ENCODE data around the gene BCL11B.
"Not testable (repeated sequence)": the region's sequence is repeated elsewhere in the genome, so short reads cannot be mapped to it uniquely, and the experiment has no call there.

Gene BCL11B

DNA sequence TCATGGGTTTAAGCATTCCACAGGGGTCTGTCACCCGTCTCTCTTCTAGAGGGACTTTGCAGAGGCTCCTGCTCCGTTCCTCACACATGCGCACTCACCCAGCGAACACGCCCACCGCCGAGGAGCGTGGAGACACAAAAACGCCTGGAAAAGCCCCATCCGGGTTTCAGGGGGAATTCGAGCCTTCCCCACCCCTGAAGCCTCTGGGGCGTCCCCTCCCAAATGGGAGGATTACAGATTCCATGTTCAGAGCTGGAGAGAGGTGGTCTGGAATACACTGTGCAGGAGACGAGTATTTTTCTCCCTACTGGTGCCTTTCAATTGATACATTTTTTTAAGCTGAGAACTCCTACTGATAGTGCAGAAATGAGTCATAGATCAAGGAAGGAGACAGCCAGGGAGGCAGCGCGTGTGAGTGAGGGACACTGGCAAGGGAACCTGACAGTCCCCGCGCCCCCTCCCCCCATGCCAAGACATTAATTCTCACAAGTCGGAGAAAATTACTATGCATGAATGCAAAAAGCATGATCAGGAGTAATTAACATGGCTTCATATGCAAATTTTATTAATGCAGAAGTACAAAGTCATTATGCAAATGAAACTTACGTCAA lies 36.9 kb downstream of the BCL11B start:
- peak overlapping the region; percentile 97 for H3K27ac Mint-ChIP-seq (ENCODE audit: low read depth)
- H3K9me3 Mint-ChIP-seq = no peaks in the 10 kb centered on the region
- H3K27me3 Mint-ChIP-seq = no peaks in the 10 kb centered on the region
- DNase-seq (ENCODE audit: low spot score in 2 of 2) (no peak), ATAC-seq (replicated peaks; ENCODE audit: extremely low read depth, poor library complexity, severe bottlenecking) (peak; percentile 7)
- peak overlapping the region; percentile 84 for H3K4me3 Mint-ChIP-seq
- H3K36me3 Mint-ChIP-seq (ENCODE audit: insufficient read depth) = peaks cover 70% of the 10 kb centered on the region
- peaks cover 93% of the 10 kb centered on the region for H3K4me1 Mint-ChIP-seq

DNA sequence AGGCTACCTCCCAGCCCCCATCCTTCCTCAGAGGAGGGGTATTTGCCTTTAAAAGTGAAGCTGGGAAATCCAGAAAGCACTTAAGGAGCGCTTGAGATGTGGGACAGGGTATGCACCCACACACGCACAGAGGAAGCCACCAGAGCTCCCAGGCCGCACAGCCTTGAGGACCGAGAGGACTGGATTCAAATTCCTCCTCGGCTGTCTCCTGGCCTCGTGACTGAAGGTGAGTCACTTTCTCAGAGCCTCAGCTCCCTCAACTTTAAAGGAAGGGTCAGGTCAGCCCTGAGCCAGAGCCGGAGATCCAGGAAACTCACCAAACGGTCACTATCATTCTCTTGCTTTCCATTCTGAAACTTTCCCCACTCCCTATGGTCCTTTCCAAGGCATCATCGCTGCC lies 37.6 kb downstream of the BCL11B start:
- peak overlapping the region; percentile 97 for H3K27ac Mint-ChIP-seq (ENCODE audit: low read depth)
- no peaks in the 10 kb centered on the region for H3K9me3 Mint-ChIP-seq
- H3K36me3 Mint-ChIP-seq (ENCODE audit: insufficient read depth) = peaks cover 69% of the 10 kb centered on the region
- peaks cover 93% of the 10 kb centered on the region for H3K4me1 Mint-ChIP-seq
- DNase-seq (ENCODE audit: low spot score in 2 of 2) = no peak
- no peak for ATAC-seq (replicated peaks; ENCODE audit: extremely low read depth, poor library complexity, severe bottlenecking)
- H3K27me3 Mint-ChIP-seq = no peaks in the 10 kb centered on the region
- peak overlapping the region; percentile 84 for H3K4me3 Mint-ChIP-seq

DNA sequence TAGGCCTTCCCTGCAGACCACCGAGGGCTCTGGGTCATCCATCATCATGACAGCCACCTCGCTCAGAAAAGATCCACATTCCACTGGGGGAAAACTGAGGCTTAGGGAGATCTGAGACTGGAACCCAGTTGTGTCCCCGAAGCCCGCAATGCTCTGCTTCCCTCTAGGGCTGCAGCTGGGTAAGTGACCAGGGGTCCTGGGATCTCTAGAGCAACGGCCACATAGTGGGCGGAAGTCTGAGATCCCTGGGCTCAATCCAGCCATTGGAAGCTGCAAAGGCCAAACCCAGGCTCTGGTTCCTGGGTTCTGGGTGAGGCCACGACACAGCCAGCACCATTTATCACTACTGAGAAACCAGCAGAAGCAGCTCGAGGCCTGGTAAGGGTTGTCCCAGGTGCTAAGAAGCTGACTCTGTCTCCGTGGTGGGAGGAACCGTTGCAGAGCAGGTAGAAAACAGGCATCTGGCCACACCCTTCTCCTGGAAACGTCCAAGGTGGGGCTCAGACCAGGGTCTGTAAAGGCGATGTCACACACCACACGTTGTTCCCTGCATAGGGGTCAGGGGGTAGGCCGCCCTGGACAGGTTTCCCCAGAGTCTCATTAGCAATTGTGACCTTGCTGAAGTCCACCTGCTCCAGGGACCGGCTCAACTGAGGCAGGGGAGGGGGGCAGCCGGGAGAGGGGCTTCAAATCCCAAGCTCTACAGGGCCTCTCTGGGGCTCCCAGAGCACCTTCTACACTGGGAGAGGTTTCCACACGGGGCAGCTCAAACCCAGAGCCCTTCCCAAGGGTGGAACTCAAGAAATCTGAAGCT lies 38.6 kb downstream of the BCL11B start:
- peaks cover 93% of the 10 kb centered on the region for H3K4me1 Mint-ChIP-seq
- no peaks in the 10 kb centered on the region for H3K27me3 Mint-ChIP-seq
- H3K4me3 Mint-ChIP-seq = peak overlapping the region; percentile 84

GRCh38 chr14:99232714-99233214 lies 39.2 kb downstream of the BCL11B start:
- peak overlapping the region; percentile 97 for H3K27ac Mint-ChIP-seq (ENCODE audit: low read depth)
- H3K36me3 Mint-ChIP-seq (ENCODE audit: insufficient read depth) = peaks cover 67% of the 10 kb centered on the region
- no peak for ATAC-seq (replicated peaks; ENCODE audit: extremely low read depth, poor library complexity, severe bottlenecking)

More for the DNA sequence above, 38.6 kb downstream of the BCL11B start:
- ATAC-seq (replicated peaks; ENCODE audit: extremely low read depth, poor library complexity, severe bottlenecking) = no peak
- DNase-seq (ENCODE audit: low spot score in 2 of 2) = no peak
- peak overlapping the region; percentile 97 for H3K27ac Mint-ChIP-seq (ENCODE audit: low read depth)
- peaks cover 68% of the 10 kb centered on the region for H3K36me3 Mint-ChIP-seq (ENCODE audit: insufficient read depth)
- no peaks in the 10 kb centered on the region for H3K9me3 Mint-ChIP-seq

DNA sequence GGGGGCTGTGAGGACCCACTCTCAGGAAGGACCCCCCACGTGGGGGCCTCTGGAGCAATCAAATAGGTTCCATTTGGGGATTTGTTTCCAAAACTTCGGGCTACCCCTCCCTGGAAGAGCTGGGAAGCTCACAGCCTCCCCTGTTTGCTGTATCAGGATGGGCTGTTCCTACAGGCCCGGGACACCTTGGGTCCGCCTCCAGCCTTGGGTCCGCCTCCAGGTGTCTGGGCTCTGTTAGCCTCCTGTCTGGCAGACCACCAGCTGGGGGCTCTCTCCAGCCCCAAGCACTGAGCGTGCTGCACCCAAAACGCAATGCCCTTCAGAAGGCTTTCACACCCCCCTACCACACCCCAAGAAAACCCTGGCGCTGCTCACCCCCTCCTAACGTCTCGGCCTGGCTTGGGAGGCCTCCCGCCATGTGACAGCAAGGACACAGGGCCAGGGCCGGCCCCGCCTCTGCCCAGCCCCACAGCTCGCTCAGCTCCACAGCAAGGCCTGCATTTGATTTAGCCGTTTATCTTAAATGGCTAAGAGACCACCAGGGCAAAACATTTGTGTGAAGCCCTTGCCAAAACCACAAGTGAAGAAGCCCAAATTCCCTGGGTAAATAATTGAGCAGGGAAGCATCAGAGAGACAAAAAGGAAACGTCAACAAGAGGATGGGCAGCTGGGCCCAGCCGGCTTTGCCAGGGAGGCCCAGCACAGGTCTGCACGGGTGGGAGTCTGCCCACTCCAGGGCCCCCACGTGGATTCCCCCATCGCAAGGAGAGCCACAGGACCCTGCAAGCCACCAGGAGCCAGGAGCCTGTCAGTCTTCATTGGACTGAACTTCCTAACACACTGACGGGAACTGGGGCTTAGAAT lies 39.9 kb downstream of the BCL11B start:
- ATAC-seq (replicated peaks; ENCODE audit: extremely low read depth, poor library complexity, severe bottlenecking) (no peak), DNase-seq (ENCODE audit: low spot score in 2 of 2) (no peak)
- H3K4me1 Mint-ChIP-seq = peaks cover 93% of the 10 kb centered on the region
- H3K9me3 Mint-ChIP-seq = no peaks in the 10 kb centered on the region
- no peaks in the 10 kb centered on the region for H3K27me3 Mint-ChIP-seq
- peaks cover 66% of the 10 kb centered on the region for H3K36me3 Mint-ChIP-seq (ENCODE audit: insufficient read depth)
- peak overlapping the region; percentile 84 for H3K4me3 Mint-ChIP-seq
- H3K27ac Mint-ChIP-seq (ENCODE audit: low read depth) = peak overlapping the region; percentile 97

More at GRCh38 chr14:99232714-99233214, 39.2 kb downstream of the BCL11B start:
- Mint-ChIP-seq H3K4me3 (peak overlapping the region; percentile 84), H3K27me3 (no peaks in the 10 kb centered on the region), H3K9me3 (no peaks in the 10 kb centered on the region), H3K4me1 (peaks cover 93% of the 10 kb centered on the region)
- DNase-seq (ENCODE audit: low spot score in 2 of 2) = no peak

GRCh38 chr14:99231161-99231849 lies 40.7 kb downstream of the BCL11B start:
- H3K4me1 Mint-ChIP-seq = peaks cover 93% of the 10 kb centered on the region
- H3K4me3 Mint-ChIP-seq = peak overlapping the region; percentile 84
- H3K36me3 Mint-ChIP-seq (ENCODE audit: insufficient read depth) = peaks cover 64% of the 10 kb centered on the region
- DNase-seq (ENCODE audit: low spot score in 2 of 2) (no peak), ATAC-seq (replicated peaks; ENCODE audit: extremely low read depth, poor library complexity, severe bottlenecking) (no peak)
- H3K27ac Mint-ChIP-seq (ENCODE audit: low read depth) = peak overlapping the region; percentile 97
- H3K27me3 Mint-ChIP-seq = no peaks in the 10 kb centered on the region
- H3K9me3 Mint-ChIP-seq = no peaks in the 10 kb centered on the region

- no peaks in the 10 kb centered on the region for H3K9me3 Mint-ChIP-seq
- H3K4me1 Mint-ChIP-seq = peaks cover 93% of the 10 kb centered on the region
- peaks cover 65% of the 10 kb centered on the region for H3K36me3 Mint-ChIP-seq (ENCODE audit: insufficient read depth)
- DNase-seq (ENCODE audit: low spot score in 2 of 2) (peak; percentile 69 to 88), ATAC-seq (replicated peaks; ENCODE audit: extremely low read depth, poor library complexity, severe bottlenecking) (peak; percentile 78)
- H3K27ac Mint-ChIP-seq (ENCODE audit: low read depth) = peak overlapping the region; percentile 97
- H3K4me3 Mint-ChIP-seq = peak overlapping the region; percentile 84
- no peaks in the 10 kb centered on the region for H3K27me3 Mint-ChIP-seq
These were observed 41.5 kb downstream of the BCL11B start for GRCh38 chr14:99230208-99231151.

DNA sequence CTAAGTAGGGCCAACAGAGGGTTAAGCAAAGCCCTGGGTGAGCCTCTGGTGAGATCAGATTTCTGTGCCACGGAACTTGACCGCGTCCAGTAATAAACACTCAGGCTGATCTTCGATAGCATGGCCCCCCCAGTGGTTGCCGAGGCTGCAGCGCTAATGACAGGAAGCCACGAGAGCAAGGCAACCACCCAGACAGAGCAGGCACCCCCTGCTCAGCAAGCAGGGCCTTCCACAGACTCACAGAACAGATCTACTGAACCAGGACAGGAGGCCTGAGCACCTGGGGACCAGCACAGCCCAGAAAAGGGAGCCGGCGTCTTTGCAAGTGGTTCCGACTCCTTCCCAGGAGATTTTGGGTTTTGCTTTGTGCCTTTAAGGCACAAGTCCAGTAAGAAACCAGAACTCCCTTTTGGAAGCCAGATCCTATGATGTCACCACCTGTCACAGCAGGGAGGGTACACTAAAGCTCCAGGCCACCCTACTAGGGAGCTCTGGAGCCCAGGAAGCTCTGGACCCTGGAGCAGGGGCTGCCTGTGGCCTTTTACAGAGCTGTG lies 42.3 kb downstream of the BCL11B start:
- no peaks in the 10 kb centered on the region for H3K9me3 Mint-ChIP-seq
- ATAC-seq (replicated peaks; ENCODE audit: extremely low read depth, poor library complexity, severe bottlenecking) (peak; percentile 55), DNase-seq (ENCODE audit: low spot score in 2 of 2) (no peak)
- H3K27ac Mint-ChIP-seq (ENCODE audit: low read depth) = peak overlapping the region; percentile 97
- peak overlapping the region; percentile 84 for H3K4me3 Mint-ChIP-seq
- H3K36me3 Mint-ChIP-seq (ENCODE audit: insufficient read depth) = peaks cover 66% of the 10 kb centered on the region
- peaks cover 93% of the 10 kb centered on the region for H3K4me1 Mint-ChIP-seq
- no peaks in the 10 kb centered on the region for H3K27me3 Mint-ChIP-seq

DNA sequence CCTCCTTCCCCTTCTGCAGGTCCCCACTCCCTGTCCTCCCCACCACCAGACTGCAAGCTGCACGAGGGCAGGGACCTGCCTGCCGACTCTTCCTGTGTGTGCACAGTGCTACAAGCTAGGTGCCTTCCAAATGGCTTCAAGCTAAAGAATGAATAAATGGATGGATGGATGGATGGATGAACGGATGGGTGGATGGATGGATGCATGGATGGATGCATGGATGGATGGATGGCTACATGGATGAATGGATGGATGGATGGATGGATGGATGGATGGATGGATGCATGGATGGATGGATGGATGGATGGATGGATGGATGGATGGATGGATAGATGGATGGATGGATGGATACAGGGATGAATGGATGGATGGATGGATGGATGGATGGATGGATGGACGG lies 43.2 kb downstream of the BCL11B start:
- not testable (repeated sequence) for H3K9me3 Mint-ChIP-seq; ATAC-seq (replicated peaks; ENCODE audit: extremely low read depth, poor library complexity, severe bottlenecking); DNase-seq (ENCODE audit: low spot score in 2 of 2); H3K27me3 Mint-ChIP-seq
- Mint-ChIP-seq H3K27ac (ENCODE audit: low read depth) (peak overlapping the region; percentile 97), H3K36me3 (ENCODE audit: insufficient read depth) (peaks cover 72% of the 10 kb centered on the region), H3K4me1 (peaks cover 93% of the 10 kb centered on the region), H3K4me3 (peak overlapping the region; percentile 84)

DNA sequence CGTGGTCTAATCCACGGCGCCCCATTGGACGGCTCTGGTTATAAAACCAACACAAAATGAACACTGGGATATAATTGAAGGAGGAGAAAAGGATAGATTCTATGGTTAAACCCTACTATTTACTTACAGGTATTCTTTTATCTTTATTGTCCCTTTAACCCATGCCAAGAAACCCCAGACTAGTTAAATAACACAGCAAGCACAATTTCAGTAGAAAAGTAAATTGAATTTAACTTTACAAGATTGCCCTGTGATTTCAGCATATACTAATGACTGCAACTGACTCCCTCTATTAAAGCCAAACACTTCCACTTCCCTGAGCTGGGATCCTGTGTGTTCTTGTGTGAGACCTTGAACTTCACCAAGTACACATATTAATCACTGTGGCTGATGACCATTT lies 45.3 kb downstream of the BCL11B start:
- ATAC-seq (replicated peaks; ENCODE audit: extremely low read depth, poor library complexity, severe bottlenecking) (no peak), DNase-seq (ENCODE audit: low spot score in 2 of 2) (no peak)
- peaks cover 95% of the 10 kb centered on the region for H3K4me1 Mint-ChIP-seq
- peaks cover 73% of the 10 kb centered on the region for H3K36me3 Mint-ChIP-seq (ENCODE audit: insufficient read depth)
- H3K27ac Mint-ChIP-seq (ENCODE audit: low read depth) = peak overlapping the region; percentile 97
- H3K9me3 Mint-ChIP-seq = no peaks in the 10 kb centered on the region
- H3K27me3 Mint-ChIP-seq = no peaks in the 10 kb centered on the region
- peak overlapping the region; percentile 84 for H3K4me3 Mint-ChIP-seq

All from central memory CD8-positive, alpha-beta T cell (primary cell).